ENCODE data around the gene MDGA2. TPM values are rescaled to one million over a fixed set of nuclear protein-coding genes. Genes with fewer than 3 reads are reported as not detected.

Gene MDGA2
- total RNA-seq, 1 donor from 2014 or later: 2.4 TPM

DNA sequence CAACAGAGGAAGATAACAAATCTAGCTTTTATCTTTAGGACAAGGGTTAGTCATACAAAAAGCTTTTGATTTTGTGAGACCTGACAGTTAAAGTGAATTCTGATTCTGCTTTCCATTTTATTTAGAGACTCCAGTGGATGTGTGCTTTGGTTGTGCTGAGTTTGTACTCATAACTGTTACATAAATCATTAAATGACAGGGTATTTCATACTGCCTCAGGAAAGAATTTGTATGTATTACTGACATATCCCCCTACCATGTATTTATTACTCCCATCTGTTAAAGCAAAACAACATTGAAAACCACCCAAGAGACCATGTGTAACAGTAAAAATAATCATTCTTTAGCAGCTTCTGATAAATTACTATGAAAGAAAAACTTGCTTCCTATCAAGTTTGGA is 780.9 kb downstream of the MDGA2 start:
- no peaks in the 10 kb centered on the region for H3K4me1 ChIP-seq (ENCODE audit: insufficient read depth, low read length)
- no peak for FAIRE-seq
- H3K4me2 ChIP-seq (ENCODE audit: low read length): no peak overlapping the region
- no peaks in the 10 kb centered on the region for H3K36me3 ChIP-seq (ENCODE audit: insufficient read depth, low read length)
- Mint-ChIP-seq H3K4me3 (ENCODE audit: unreplicated experiment) (no peak overlapping the region), H3K9me3 (ENCODE audit: unreplicated experiment) (no peaks in the 10 kb centered on the region), H3K27ac (ENCODE audit: unreplicated experiment) (no peak overlapping the region), H3K36me3 (ENCODE audit: low read depth, unreplicated experiment) (no peaks in the 10 kb centered on the region), H3K27me3 (ENCODE audit: low read depth, unreplicated experiment) (no peaks in the 10 kb centered on the region), H3K4me1 (ENCODE audit: low read depth, unreplicated experiment) (peaks cover 3% of the 10 kb centered on the region)
- no peak for DNase-seq (ENCODE audit: low read depth)
- H4K20me1 ChIP-seq (ENCODE audit: insufficient read depth, low read length): no peaks in the 10 kb centered on the region
- no peaks in the 10 kb centered on the region for H3K9me3 ChIP-seq (ENCODE audit: insufficient read depth, low read depth, low read length)
- H3K79me2 ChIP-seq (ENCODE audit: insufficient read depth, low read length): no peaks in the 10 kb centered on the region
- no peak overlapping the region for H3K4me3 ChIP-seq (ENCODE audit: insufficient read depth, low read depth, low read length)
- no peak for TF ChIP-seq EZH2 (IDR thresholded peaks at IDR 0.05; ENCODE audit: insufficient read depth, low read length)
- TF ChIP-seq, protein P1, sequence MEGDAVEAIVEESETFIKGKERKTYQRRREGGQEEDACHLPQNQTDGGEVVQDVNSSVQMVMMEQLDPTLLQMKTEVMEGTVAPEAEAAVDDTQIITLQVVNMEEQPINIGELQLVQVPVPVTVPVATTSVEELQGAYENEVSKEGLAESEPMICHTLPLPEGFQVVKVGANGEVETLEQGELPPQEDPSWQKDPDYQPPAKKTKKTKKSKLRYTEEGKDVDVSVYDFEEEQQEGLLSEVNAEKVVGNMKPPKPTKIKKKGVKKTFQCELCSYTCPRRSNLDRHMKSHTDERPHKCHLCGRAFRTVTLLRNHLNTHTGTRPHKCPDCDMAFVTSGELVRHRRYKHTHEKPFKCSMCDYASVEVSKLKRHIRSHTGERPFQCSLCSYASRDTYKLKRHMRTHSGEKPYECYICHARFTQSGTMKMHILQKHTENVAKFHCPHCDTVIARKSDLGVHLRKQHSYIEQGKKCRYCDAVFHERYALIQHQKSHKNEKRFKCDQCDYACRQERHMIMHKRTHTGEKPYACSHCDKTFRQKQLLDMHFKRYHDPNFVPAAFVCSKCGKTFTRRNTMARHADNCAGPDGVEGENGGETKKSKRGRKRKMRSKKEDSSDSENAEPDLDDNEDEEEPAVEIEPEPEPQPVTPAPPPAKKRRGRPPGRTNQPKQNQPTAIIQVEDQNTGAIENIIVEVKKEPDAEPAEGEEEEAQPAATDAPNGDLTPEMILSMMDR (IDR thresholded peaks at IDR 0.05; ENCODE audit: insufficient read depth, low read depth, low read length): no peak
- no peak overlapping the region for H3K27ac ChIP-seq (ENCODE audit: low read depth, low read length)
- H2AFZ ChIP-seq (ENCODE audit: low read depth, low read length): no peak overlapping the region
- H3K9ac ChIP-seq (ENCODE audit: low read length): no peak overlapping the region
- H3K27me3 ChIP-seq (ENCODE audit: insufficient read depth, low read length): no peaks in the 10 kb centered on the region

DNA sequence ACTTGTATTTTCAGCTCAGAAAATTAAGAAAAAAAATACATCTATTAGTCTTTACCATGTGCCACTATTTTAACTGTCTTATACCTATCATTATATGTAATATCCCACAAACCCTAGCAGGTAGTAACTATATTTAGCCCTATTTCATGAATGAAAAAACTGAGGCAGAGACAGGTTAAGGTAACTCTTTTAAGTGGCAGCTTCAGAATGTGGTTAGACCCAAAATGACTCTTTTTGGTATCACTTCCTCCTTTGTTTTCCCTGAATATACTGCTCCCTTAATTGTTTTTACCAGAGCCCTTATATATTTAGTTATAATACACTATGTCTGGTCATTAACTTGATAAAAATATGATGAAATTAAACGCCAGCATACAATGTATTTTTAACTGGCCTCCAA is 788.3 kb downstream of the MDGA2 start:
- H2AFZ ChIP-seq (ENCODE audit: low read depth, low read length): no peak overlapping the region
- H3K9ac ChIP-seq (ENCODE audit: low read length): no peak overlapping the region
- Mint-ChIP-seq H3K36me3 (ENCODE audit: low read depth, unreplicated experiment) (no peaks in the 10 kb centered on the region), H3K27me3 (ENCODE audit: low read depth, unreplicated experiment) (no peaks in the 10 kb centered on the region), H3K4me3 (ENCODE audit: unreplicated experiment) (no peak overlapping the region), H3K27ac (ENCODE audit: unreplicated experiment) (no peak overlapping the region), H3K9me3 (ENCODE audit: unreplicated experiment) (no peaks in the 10 kb centered on the region), H3K4me1 (ENCODE audit: low read depth, unreplicated experiment) (peaks cover 6% of the 10 kb centered on the region)
- FAIRE-seq (no peak), DNase-seq (ENCODE audit: low read depth) (no peak)
- H3K4me1 ChIP-seq (ENCODE audit: insufficient read depth, low read length): no peaks in the 10 kb centered on the region
- H3K79me2 ChIP-seq (ENCODE audit: insufficient read depth, low read length): no peaks in the 10 kb centered on the region
- no peaks in the 10 kb centered on the region for H3K36me3 ChIP-seq (ENCODE audit: insufficient read depth, low read length)
- H3K27ac ChIP-seq (ENCODE audit: low read depth, low read length): no peak overlapping the region
- H3K9me3 ChIP-seq (ENCODE audit: insufficient read depth, low read depth, low read length): no peaks in the 10 kb centered on the region
- H3K27me3 ChIP-seq (ENCODE audit: insufficient read depth, low read length): no peaks in the 10 kb centered on the region
- no peak overlapping the region for H3K4me3 ChIP-seq (ENCODE audit: insufficient read depth, low read depth, low read length)
- no peak for TF ChIP-seq EZH2 (IDR thresholded peaks at IDR 0.05; ENCODE audit: insufficient read depth, low read length)
- no peak overlapping the region for H3K4me2 ChIP-seq (ENCODE audit: low read length)
- H4K20me1 ChIP-seq (ENCODE audit: insufficient read depth, low read length): no peaks in the 10 kb centered on the region

DNA sequence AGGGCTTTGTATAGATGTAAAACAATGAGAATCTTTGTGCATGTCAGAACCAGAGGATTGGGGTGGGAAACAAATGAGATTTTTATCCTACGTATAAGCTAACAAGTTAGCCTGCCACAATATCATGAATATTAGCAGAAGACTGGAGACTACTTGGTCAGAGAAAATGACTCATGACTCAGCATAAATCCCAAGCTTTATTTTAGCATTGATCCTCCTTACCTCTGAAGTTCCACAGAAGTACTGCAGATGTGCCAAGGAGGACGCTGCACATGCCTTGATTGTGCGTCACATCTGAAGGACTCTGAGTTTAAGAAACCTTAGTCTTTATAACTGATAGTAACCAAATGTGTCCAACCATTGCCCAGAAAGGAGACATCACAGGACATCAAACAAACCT is 789.8 kb downstream of the MDGA2 start:
- Histone ChIP-seq H3K79me2 (ENCODE audit: insufficient read depth, low read length) (no peaks in the 10 kb centered on the region), H3K27ac (ENCODE audit: low read depth, low read length) (no peak overlapping the region), H3K4me3 (ENCODE audit: insufficient read depth, low read depth, low read length) (no peak overlapping the region), H3K27me3 (ENCODE audit: insufficient read depth, low read length) (no peaks in the 10 kb centered on the region), H3K9ac (ENCODE audit: low read length) (no peak overlapping the region), H3K4me2 (ENCODE audit: low read length) (no peak overlapping the region), H3K9me3 (ENCODE audit: insufficient read depth, low read depth, low read length) (no peaks in the 10 kb centered on the region), H2AFZ (ENCODE audit: low read depth, low read length) (no peak overlapping the region), H3K36me3 (ENCODE audit: insufficient read depth, low read length) (no peaks in the 10 kb centered on the region), H4K20me1 (ENCODE audit: insufficient read depth, low read length) (no peaks in the 10 kb centered on the region), H3K4me1 (ENCODE audit: insufficient read depth, low read length) (no peaks in the 10 kb centered on the region)
- Mint-ChIP-seq H3K27ac (ENCODE audit: unreplicated experiment) (no peak overlapping the region), H3K4me3 (ENCODE audit: unreplicated experiment) (no peak overlapping the region), H3K27me3 (ENCODE audit: low read depth, unreplicated experiment) (no peaks in the 10 kb centered on the region), H3K36me3 (ENCODE audit: low read depth, unreplicated experiment) (no peaks in the 10 kb centered on the region), H3K4me1 (ENCODE audit: low read depth, unreplicated experiment) (peaks cover 6% of the 10 kb centered on the region), H3K9me3 (ENCODE audit: unreplicated experiment) (no peaks in the 10 kb centered on the region)
- no peak for TF ChIP-seq EZH2 (IDR thresholded peaks at IDR 0.05; ENCODE audit: insufficient read depth, low read length)
- TF ChIP-seq, protein P1 (IDR thresholded peaks at IDR 0.05; ENCODE audit: insufficient read depth, low read depth, low read length): no peak
- no peak for DNase-seq (ENCODE audit: low read depth)
- no peak for FAIRE-seq
